Parathyroid adenoma (tissue), 2 donors: ENCODE measurements around the gene HOXB7.

ENCODE experiments used
- H2AFZ ChIP-seq: fragments of 300-600 bp; sonication (generic); one replicate; pipeline ENCODE4 v1.7.0; 2017; ENCODE audit warnings: antibody characterized with exemption, mild to moderate bottlenecking
- H3K27ac ChIP-seq: fragments of 300-600 bp; sonication (generic); one replicate; pipeline ENCODE4 v1.7.0; 2017
- H3K27me3 ChIP-seq: fragments of 300-600 bp; sonication (generic); one replicate; pipeline ENCODE4 v1.7.0; 2017; ENCODE audit warnings: low read length; ENCODE audit not compliant: control insufficient read depth, insufficient read depth
- H3K36me3 ChIP-seq: fragments of 300-600 bp; sonication (generic); one replicate; pipeline ENCODE4 v1.7.0; 2017; ENCODE audit warnings: low read length; ENCODE audit not compliant: control insufficient read depth, insufficient read depth
- H3K4me1 ChIP-seq: fragments of 300-600 bp; sonication (generic); one replicate; pipeline ENCODE4 v1.7.0; 2017; ENCODE audit warnings: control low read depth
- H3K4me2 ChIP-seq: fragments of 300-600 bp; sonication (generic); one replicate; pipeline ENCODE4 v1.7.0; 2017; ENCODE audit warnings: low read length
- H3K4me3 ChIP-seq: fragments of 300-600 bp; sonication (generic); one replicate; pipeline ENCODE4 v1.7.0; 2017; ENCODE audit warnings: low read depth, low read length
- H3K79me2 ChIP-seq: fragments of 300-600 bp; sonication (generic); one replicate; pipeline ENCODE4 v1.7.0; 2017; ENCODE audit warnings: control low read depth
- H3K9ac ChIP-seq: fragments of 300-600 bp; sonication (generic); one replicate; pipeline ENCODE4 v1.7.0; 2017; ENCODE audit warnings: mild to moderate bottlenecking
- H3K9me3 ChIP-seq: fragments of 300-600 bp; sonication (generic); one replicate; pipeline ENCODE4 v1.7.0; 2017; ENCODE audit warnings: low read length; ENCODE audit not compliant: control insufficient read depth
- CTCF ChIP-seq: fragments of 300-600 bp; sonication (generic); IDR thresholded peaks from one replicate; pipeline ENCODE4 v1.7.0; 2017; ENCODE audit warnings: antibody characterized with exemption, mild to moderate bottlenecking
- donor health status: primary hyperparathyroidism.

HOXB7 gene

GRCh38 chr17:48647103-48647962 is 36.5 kb upstream of the HOXB7 start:
- no peak overlapping the region for H3K4me3 ChIP-seq
- no peak overlapping the region for H3K27ac ChIP-seq
- H3K4me2 ChIP-seq: peak overlapping the region; percentile 56
- H3K4me1 ChIP-seq: no peaks in the 10 kb centered on the region
- H3K9ac ChIP-seq: no peak overlapping the region
- no peaks in the 10 kb centered on the region for H3K9me3 ChIP-seq
- peaks cover 21% of the 10 kb centered on the region for H3K27me3 ChIP-seq
- H3K79me2 ChIP-seq: no peaks in the 10 kb centered on the region
- TF ChIP-seq CTCF: no peak
- peak overlapping the region; percentile 5 for H2AFZ ChIP-seq
- no peaks in the 10 kb centered on the region for H3K36me3 ChIP-seq

GRCh38 chr17:48646183-48647102 is 35.6 kb upstream of the HOXB7 start:
- Histone ChIP-seq H3K27me3 (peaks cover 21% of the 10 kb centered on the region), H3K4me1 (no peaks in the 10 kb centered on the region), H3K4me3 (no peak overlapping the region), H3K36me3 (no peaks in the 10 kb centered on the region), H3K4me2 (no peak overlapping the region), H3K27ac (no peak overlapping the region), H3K9me3 (no peaks in the 10 kb centered on the region), H3K9ac (no peak overlapping the region), H3K79me2 (no peaks in the 10 kb centered on the region), H2AFZ (no peak overlapping the region)
- no peak for TF ChIP-seq CTCF

GRCh38 chr17:48645639-48646182 is 34.9 kb upstream of the HOXB7 start:
- no peak for TF ChIP-seq CTCF
- no peak overlapping the region for H3K9ac ChIP-seq
- peaks cover 21% of the 10 kb centered on the region for H3K27me3 ChIP-seq
- H2AFZ ChIP-seq: no peak overlapping the region
- no peak overlapping the region for H3K4me3 ChIP-seq
- no peak overlapping the region for H3K27ac ChIP-seq
- H3K4me2 ChIP-seq: no peak overlapping the region
- no peaks in the 10 kb centered on the region for H3K79me2 ChIP-seq
- H3K9me3 ChIP-seq: no peaks in the 10 kb centered on the region
- H3K36me3 ChIP-seq: no peaks in the 10 kb centered on the region
- no peaks in the 10 kb centered on the region for H3K4me1 ChIP-seq

GRCh38 chr17:48644910-48645557 is 34.2 kb upstream of the HOXB7 start:
- H3K4me2 ChIP-seq: no peak overlapping the region
- no peak overlapping the region for H3K27ac ChIP-seq
- no peak for TF ChIP-seq CTCF
- peaks cover 21% of the 10 kb centered on the region for H3K27me3 ChIP-seq
- no peaks in the 10 kb centered on the region for H3K9me3 ChIP-seq
- H3K4me3 ChIP-seq: no peak overlapping the region
- no peaks in the 10 kb centered on the region for H3K36me3 ChIP-seq
- H2AFZ ChIP-seq: no peak overlapping the region
- no peaks in the 10 kb centered on the region for H3K4me1 ChIP-seq
- H3K79me2 ChIP-seq: no peaks in the 10 kb centered on the region
- H3K9ac ChIP-seq: no peak overlapping the region
